ENCODE data around the gene TLCD2.
"Not testable (repeated sequence)": the region's sequence is repeated elsewhere in the genome, so short reads cannot be mapped to it uniquely, and the experiment has no call there.

TLCD2 gene, protein sequence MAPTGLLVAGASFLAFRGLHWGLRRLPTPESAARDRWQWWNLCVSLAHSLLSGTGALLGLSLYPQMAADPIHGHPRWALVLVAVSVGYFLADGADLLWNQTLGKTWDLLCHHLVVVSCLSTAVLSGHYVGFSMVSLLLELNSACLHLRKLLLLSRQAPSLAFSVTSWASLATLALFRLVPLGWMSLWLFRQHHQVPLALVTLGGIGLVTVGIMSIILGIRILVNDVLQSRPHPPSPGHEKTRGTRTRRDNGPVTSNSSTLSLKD

DNA sequence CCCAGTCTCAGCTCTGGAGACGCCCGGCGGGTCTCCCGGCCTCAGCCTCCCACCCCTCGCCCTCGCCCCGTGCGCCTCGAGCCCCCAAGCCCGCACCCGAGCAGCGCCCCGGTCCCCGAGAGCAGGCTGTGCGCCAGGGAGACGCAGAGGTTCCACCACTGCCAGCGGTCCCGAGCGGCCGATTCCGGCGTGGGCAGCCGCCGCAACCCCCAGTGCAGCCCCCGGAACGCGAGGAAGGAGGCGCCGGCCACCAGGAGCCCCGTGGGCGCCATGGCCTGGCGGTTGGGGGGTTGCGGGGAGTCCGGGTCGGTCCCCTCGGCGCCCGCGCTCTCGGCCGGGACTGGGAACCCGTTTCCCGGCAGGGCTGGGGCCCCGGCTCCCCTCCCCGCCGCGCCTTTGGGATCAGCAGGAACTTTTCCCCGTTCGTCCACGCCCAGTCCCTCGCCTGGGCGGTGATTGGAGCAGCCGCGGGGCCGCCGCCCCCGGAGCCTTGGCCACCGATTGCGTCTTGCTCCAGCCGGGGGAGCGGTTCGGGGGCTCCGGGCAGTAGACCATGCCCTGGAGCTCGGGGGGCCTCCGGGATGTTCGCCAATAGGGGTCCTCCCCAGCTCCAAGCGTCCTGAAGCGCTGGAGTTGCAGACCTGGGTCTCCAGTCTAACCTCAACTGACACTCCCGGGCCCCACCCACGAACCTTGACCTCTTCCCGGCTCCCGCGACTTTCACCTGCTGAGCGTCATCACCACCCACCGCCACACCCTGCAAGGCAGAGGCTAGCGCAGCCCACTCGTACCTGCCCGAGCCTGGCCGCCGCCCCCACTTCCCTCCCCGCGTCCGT lies at the start of gene TLCD2:
TLCD2 (minus strand) TSS at position 407 of the 836 bp plus-strand sequence; CDS start at position 272, 135 bp downstream.
- DNase-seq (ENCODE audit: low read depth), result no peak

DNA sequence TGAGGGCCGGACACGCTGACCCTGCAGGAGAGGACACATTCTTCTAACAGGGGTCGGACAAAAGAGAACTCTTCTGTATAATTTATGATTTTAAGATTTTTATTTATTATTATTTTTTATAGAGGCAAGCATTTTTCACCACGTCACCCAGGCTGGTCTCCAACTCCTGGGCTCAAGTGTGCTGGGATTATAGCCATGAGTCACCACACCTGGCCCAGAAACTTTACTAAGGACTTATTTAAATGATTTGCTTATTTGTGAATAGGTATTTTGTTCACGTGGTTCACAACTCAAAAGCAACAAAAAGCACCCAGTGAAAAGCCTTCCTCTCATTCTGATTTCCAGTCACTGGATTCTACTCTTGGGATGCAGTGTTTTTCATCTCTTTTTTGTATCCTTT lies 49.4 kb upstream of the TLCD2 start:
- no peak for DNase-seq (ENCODE audit: low read depth)

DNA sequence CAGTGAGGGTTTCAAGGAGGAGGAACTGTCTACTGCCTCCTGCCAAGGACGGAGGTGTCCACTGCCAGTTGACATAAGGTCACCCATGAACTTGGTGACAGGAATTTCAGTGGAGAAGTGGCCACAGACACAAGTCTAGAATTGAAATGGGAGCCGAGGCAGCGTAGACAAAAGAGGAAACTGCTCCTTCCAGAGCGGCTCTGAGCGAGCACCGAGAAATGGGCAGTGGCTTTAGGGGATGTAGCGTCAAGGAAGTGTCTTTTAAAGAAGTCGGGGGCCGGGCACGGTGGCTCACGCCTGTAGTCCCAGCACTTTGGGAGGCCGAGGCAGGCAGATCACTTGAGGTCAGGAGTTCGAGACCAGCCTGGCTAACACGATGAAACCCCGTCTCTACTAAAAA lies 48.6 kb upstream of the TLCD2 start:
- no peak for DNase-seq (ENCODE audit: low read depth)

DNA sequence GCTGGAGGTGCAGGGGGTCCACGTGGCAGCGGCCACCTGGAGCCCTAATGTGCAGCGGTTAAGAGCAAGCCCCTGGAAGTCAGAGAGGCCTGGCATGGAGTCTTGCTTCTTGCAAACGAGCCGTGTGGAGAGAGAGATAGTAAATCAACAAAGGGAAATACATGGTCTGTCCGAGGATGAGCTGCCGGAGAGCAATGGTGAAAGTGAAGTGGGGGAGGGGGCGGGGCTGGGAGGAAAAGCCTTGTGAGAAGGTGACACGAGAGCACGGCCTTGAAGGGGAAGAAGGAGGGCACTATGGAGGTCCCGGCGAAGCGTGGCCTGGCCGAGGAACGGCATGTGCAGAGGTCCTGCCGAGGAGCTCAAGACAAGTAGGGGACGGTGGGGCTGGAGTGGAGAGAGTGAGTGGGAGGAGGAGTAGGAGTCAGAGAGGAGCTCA lies 45.7 kb upstream of the TLCD2 start:
- no peak for DNase-seq (ENCODE audit: low read depth)

DNA sequence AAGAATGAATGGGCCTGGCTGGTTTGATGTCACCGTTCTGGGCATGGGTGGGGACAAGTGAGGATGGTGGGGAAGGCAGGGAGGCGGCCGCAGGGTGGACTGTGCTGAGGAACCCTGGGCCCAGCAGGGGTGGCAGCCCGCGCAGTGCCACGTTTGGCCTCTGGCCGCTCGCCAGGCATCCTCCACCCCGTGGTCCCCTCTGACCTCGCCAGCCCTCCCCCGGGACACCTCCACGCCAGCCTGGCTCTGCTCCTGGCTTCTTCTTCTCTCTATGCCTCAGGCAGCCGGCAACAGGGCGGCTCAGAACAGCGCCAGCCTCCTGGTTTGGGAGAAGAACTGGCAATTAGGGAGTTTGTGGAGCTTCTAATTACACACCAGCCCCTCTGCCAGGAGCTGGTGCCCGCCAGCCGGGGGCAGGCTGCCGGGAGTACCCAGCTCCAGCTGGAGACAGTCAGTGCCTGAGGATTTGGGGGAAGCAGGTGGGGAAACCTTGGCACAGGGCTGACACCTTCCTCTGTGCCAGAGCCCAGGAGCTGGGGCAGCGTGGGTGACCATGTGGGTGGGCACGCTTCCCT lies 45.2 kb upstream of the TLCD2 start:
- DNase-seq (ENCODE audit: low read depth), result no peak

DNA sequence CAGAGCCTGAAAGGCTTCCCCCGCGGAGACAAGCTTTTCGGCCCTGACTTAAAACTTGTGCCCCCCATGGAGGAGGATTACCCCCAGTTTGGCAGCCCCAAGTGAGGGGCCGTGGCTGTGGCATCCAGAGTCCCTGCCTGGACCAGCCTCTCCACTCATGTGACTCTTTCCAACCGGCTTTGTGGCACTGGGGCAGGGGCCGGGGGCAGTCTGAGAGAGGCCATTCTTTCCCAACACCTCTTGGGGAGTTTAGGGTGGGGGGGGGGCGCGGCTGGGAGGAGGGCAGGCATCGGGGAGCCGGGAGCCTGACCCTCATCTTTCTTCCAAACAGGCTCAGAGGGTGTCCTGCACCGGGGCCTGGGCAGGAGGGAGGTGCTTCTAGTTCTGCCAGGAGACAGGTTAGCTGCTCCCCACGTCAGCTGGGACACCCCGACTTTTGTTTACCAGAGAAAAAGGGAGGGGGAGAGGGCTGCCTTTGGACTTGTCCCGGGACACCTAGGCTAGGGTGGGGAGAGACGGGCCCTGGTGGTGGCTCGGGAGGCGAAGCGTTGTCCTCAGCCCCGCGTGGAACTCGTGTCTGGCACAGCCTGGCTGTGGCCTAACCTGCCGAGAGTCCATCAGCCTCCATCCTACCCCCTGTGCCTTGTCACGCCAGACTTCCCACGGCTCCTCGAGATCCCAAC lies 44.4 kb upstream of the TLCD2 start:
- no peak for DNase-seq (ENCODE audit: low read depth)

DNA sequence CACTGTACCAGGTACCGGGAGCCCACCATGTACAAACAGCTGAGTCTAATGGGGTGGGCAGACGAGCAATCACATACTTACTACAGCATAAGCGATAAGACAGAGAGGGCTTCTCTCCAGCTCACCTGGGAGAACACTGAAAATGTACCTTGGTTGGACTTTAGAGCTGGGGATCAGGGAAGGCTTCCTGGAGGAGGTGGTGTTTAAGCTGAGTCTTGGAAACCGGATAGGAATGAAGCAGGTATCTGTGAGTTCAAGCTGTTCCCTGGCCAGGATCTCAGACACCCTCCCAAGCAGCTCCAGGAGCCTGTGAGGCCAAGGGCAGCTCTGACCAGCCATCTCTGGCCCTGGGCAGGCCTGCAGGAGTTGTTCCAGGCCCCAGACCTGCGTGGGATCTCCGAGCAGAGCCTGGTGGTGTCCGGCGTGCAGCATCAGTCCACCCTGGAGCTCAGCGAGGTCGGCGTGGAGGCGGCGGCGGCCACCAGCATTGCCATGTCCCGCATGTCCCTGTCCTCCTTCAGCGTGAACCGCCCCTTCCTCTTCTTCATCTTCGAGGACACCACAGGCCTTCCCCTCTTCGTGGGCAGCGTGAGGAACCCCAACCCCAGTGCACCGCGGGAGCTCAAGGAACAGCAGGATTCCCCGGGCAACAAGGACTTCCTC lies 43.7 kb upstream of the TLCD2 start:
- DNase-seq (ENCODE audit: low read depth), result no peak

DNA sequence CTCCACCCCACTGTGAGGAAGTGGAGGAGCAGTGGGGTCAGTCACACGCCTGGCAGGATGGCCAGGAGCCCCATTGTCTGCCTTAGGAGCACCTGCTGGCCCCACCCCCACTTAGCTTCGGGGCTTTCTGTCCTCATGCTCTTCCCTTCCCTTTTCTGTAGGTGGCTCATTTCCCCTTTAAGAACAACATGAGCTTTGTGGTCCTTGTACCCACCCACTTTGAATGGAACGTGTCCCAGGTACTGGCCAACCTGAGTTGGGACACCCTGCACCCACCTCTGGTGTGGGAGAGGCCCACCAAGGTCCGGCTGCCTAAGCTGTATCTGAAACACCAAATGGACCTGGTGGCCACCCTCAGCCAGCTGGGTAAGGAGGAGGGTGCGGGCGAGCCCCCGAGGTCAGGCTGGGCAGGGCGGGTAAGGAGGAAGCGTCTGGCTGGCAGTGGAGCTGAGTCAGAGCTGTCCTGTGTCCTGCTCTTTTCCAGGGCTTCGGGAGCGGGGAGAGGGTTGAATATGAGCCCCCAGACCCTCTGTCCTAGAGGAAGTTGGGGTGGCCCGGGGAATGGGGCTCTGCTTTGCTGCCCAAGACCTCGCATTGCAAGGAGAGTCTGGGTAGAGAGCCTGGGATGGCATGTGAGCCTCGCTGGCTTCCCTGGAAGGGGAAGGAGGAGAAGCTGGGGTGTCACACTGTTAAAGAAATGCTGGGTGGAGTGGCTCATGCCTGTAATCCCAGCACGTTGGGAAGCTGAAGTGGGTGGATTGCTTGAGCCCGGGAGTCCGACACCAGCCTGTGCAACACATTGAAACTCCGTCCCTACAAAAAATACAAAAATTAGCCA lies 42.5 kb upstream of the TLCD2 start:
- DNase-seq (ENCODE audit: low read depth), result no peak

DNA sequence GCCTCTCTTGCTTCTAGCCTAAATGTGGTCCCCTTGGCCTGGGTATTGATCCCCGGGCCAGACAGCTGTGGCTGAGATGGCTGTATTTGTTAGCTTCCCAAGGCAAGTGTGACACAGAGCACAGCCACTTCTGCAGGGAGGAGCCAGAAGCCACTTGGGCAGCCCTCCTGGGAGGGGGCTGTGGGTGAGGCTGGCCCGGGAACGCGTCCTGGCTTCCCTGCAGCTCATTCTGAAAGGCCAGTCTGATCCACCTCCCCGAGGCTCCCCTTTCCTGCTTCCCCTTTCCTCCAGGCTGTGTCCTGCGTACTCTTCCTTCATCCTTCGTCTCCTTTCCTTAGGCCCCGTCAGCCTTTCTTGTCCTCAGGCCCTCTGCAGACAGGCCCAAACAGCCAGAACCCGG lies 40.5 kb upstream of the TLCD2 start:
- no peak for DNase-seq (ENCODE audit: low read depth)

DNA sequence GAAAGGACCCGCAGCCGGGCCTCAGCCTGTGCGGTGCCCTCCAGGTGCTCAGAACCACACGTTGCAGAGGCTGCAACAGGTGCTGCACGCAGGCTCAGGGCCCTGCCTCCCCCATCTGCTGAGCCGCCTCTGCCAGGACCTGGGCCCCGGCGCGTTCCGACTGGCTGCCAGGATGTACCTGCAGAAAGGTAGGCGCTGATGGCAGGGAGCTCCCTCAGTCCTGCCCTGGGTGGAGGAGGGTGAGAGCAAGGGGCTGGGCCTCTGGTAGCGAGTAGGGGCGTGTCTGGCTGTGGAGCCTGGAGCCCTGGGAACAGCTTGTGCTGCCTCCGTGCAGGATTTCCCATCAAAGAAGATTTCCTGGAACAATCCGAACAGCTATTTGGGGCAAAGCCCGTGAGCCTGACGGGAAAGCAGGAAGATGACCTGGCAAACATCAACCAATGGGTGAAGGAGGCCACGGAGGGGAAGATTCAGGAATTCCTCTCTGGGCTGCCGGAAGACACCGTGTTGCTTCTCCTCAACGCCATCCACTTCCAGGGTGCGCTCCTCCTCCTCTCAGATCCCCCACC lies 36.9 kb upstream of the TLCD2 start:
- no peak for DNase-seq (ENCODE audit: low read depth)

DNA sequence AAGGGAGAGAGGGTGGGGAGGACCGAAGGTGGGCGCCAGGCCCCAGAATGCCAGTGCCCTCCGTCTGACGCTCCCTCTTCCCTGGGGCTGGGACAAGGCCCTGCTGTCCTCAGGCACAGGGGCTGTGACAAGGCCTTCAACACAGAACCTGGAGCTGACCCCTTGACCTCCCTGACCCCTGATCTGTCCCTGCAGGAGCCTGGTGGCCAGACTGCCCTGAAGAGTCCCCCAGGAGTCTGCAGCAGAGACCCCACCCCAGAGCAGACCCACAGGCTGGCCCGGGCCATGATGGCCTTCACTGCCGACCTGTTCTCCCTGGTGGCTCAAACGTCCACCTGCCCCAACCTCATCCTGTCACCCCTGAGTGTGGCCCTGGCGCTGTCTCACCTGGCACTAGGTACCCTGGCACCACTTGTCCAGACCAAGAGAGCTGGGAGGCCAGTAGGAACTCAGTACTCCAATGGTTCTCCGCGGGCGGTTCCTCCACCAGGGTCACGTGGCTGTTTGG lies 35.4 kb upstream of the TLCD2 start:
- DNase-seq (ENCODE audit: low read depth), result no peak

DNA sequence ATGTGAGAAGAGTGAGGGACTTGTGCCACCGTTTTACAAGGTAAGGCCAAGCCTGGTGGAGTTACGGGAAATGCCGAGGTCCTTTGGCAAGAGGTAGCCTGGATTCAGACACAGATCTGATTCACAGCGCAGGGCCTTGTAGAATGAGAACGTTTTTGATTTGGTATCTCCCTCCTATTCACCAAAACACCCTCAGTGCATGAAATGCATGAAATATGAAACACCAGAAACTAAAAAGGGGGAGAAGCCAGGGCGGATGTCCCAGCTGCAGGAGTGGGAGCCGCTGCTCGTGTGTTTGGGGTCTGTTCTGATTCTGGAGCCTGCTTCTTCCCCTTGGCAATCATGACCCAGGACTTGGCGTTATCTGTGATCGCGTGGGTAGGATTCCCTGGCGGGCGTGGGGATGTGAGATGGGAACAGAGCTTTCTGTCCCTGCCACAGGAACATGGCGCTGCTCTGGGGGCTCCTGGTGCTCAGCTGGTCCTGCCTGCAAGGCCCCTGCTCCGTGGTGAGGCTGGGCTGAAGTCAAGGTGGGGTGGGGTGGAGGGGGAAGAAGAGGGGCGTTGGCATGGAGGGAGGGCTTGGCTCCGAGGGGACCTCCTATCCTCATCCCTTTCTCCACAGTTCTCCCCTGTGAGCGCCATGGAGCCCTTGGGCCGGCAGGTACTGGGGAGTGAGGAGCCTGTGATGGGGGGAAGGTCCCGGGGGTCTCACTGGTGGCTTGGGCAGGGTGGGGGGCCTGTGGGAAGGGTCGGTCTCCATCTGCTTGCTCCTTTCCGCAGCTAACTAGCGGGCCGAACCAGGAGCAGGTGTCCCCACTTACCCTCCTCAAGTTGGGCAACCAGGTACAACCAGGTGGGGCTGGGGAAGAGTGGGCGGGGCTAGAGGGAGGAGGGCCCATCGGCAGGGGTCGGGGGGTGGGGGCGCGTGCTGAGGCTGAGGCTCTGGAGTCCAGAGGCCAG lies 34.7 kb upstream of the TLCD2 start:
- DNase-seq (ENCODE audit: low read depth), result no peak

DNA sequence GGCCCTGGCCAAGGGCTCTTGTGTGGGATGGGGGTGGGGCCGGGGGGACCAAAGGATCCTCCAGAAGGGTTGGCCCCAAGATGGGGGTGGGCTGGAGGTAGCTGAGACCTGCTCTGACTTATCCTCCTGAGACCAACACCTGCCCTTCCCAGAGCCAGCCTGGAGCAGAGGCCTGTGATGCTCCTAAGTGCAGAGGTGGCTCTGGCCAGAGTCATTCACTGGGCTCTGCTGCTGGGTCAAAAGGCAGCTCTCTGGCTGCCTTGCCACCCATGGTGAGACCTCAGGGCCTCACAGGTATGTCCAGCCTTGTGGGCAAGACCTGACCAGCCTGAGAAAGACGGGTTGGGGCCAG lies 32.9 kb upstream of the TLCD2 start:
- no peak for DNase-seq (ENCODE audit: low read depth)

DNA sequence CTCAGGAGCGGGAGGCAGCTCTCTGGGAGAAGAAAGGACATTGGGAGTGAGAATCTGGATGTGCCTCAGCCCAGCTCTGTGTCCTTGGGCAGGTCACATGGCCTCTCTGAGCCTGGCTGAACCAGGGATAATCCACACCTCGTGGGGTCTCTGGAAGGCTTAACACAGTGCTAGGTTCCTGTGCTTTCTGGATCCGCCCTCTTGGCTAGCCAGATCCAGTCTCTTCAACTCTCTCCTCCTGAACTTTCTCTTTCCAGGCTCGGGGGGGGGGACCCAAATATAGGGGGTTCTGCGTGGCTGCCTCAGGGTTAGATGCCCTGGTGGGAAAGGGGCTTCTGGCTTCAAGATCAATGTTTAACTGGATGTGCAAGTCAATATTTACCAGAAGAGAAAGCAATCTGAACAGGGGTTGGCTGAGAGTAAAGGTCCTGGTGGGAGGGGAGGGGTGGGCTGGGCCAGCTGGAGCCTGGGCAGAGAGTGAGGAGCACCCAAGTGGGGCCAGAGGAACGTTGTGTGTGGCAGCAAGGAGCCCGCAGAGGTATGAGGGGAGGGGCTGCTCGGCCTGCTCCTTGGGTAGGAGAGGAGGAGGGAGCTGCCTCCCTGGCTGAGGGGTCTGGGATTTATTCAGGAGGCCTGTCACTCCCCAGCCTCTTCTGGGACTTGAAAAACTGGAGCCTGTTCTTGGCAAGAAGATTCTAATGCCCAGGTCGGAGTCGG lies 32.4 kb upstream of the TLCD2 start, which contains the start of gene SERPINF2:
SERPINF2 (plus strand) TSS at position 501 of the 717 bp plus-strand sequence. CDS start 2,125 bp downstream, outside the sequence.
- DNase-seq (ENCODE audit: low read depth), result no peak

DNA sequence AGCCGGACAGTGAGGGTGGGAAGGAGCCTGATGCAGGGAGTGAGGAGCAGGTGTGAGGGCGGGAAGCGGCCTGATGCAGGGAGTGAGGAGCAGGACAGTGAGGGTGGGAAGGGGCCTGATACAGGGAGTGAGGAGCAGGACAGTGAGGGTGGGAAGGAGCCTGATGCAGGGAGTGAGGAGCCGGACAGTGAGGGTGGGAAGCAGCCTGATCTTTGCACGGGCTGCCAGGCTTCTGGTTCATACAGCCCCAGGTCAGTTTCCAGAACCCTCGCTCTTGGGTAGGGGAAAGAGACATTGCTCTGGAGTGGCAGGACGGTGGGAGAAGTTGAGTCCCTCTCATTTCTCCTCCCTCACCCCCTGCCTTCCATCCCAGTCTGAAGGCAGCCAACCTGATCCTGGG lies 31.7 kb upstream of the TLCD2 start:
- DNase-seq (ENCODE audit: low read depth), result not testable (repeated sequence)

DNA sequence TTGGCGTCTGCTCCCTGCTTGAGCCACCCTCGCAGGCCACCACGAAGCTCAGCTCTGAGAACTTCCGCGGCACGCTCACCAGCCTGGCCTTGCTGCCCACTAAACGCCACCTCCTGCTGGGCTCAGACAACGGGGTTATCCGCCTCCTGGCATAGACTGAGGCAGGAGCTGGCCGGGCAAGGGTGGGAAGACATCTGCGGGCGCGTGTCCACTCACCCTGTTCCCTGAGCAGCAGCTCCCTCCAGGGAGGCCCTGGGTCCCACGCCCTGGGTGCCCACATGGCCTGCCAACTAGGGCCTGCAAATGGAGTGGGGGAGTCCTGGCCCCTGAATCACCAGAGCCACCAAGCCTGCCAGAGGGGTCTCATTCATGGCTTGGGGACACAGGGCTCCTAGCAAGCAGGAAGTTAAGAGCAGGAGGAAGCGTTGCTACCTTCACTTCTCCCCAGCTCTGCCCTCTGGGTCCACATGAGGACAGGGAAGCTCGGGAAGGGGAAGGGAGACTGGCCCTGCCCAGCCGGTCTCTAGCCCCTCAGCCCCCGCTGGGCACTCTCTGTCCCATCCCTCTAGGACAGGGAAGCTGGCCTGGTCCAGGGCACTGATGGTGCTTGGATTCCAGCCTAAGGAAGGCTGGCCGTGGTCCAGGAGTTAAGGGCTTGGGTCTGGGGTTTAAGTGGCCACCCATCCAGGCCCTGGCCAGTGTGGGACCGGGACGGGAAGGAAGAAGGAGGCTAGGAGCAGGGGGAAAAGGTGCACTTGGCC lies 27.5 kb upstream of the TLCD2 start:
- DNase-seq (ENCODE audit: low read depth), result no peak

DNA sequence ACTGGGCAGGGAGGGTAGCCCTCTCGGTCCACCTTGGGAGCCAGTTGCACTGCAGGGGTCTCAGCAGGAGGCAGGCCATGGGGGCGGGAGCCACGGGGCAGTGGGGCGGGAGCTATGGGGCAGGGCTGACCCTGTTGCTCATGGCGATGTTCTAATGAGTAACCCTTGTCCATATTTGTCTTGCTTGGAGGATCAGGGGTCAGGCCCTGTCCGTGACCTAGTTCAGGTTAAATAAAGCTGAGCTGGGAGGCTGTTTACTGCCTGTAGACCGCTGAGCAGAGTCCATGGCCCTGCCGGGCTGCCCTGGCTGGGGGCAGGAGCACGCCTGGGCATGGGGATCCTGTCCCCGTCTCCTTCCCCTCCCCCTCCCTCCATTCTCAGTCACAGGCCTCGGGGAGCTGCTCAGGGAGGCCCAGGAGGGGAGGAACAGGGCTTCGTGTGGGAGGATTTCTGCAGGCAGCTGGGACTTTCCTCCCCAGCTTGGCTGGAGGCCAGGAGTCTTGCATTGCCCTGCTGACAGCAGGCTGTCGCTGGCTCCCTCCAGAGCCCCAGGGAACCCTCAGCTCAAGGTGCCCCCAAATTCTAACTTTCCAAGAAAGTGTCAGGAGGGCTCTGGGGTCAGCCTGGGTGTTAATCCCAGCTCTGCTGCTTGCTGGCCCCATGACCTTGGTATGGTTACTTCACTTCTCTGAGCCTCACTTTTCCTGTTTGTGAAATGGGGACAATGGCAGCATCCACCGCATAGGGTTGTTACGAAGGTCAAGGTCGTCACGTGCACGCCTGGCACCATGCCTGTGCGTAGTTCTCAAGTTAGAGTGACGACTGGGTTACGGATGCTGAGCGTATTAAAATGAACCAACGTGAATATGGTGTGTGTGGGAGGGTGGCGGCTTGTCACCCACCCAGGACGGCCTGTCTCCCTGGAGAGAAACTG lies 26.4 kb upstream of the TLCD2 start:
- no peak for DNase-seq (ENCODE audit: low read depth)

Data from non-pigmented ciliary epithelial cell (primary cell).